NCI-H2029 (cell line): Measurements from ENCODE around the gene WDR82.

Experiments used
- DNase-seq: peaks from one replicate; lab custom pipeline; 2025; lab: John Stamatoyannopoulos, UW

The WDR82 gene

GRCh38 chr3:52222319-52223221, 55.9 kb downstream of the WDR82 start:
- no peak for DNase-seq

- DNase-seq = peak; percentile 77
Measured at GRCh38 chr3:52221563-52222318, 56.7 kb downstream of the WDR82 start.

- DNase-seq = no peak
Measured at GRCh38 chr3:52221141-52221562, 57.3 kb downstream of the WDR82 start.

GRCh38 chr3:52220380-52221026, 57.9 kb downstream of the WDR82 start:
- peak; percentile 46 for DNase-seq

GRCh38 chr3:52218937-52219650, 59.4 kb downstream of the WDR82 start:
- no peak for DNase-seq

GRCh38 chr3:52218454-52218853, 60.0 kb downstream of the WDR82 start:
- no peak for DNase-seq

- no peak for DNase-seq
Measured at GRCh38 chr3:52218026-52218425, 60.4 kb downstream of the WDR82 start.

- no peak for DNase-seq
Measured at GRCh38 chr3:52217409-52217805, 61.0 kb downstream of the WDR82 start.

GRCh38 chr3:52216585-52217408, 61.7 kb downstream of the WDR82 start:
- DNase-seq = peak; percentile 75

- no peak for DNase-seq
Measured at GRCh38 chr3:52215351-52215750, 63.1 kb downstream of the WDR82 start.

- no peak for DNase-seq
Measured at GRCh38 chr3:52213901-52214300, 64.5 kb downstream of the WDR82 start.

GRCh38 chr3:52213005-52213404, 65.4 kb downstream of the WDR82 start:
- no peak for DNase-seq

GRCh38 chr3:52211268-52211891, 67.1 kb downstream of the WDR82 start:
- DNase-seq = no peak

- DNase-seq = peak; percentile 31
Measured at GRCh38 chr3:52210550-52211046, 67.9 kb downstream of the WDR82 start.

- no peak for DNase-seq
Measured at GRCh38 chr3:52210037-52210436, 68.4 kb downstream of the WDR82 start.

- DNase-seq = no peak
Measured at GRCh38 chr3:52208556-52208955, 69.9 kb downstream of the WDR82 start.

- no peak for DNase-seq
Measured at GRCh38 chr3:52205727-52206372, 72.6 kb downstream of the WDR82 start.
